K562 (cell line): ENCODE results near the gene LPIN1. TPM values are rescaled to one million over a fixed set of nuclear protein-coding genes. Genes with fewer than 3 reads are reported as not detected.

ENCODE experiments used
- BRF1 ChIP-seq: IDR thresholded peaks from 3 replicates; pipeline ENCODE4 v1.6.1; 2011; ENCODE audit warnings: borderline replicate concordance, mild to moderate bottlenecking; ENCODE audit not compliant: insufficient read length; ENCODE audit errors: extremely low read depth
- CCNT2 ChIP-seq: IDR thresholded peaks from 2 replicates; pipeline ENCODE4 v1.6.1; 2011; ENCODE audit warnings: borderline replicate concordance, low read depth, mild to moderate bottlenecking, moderate library complexity, mixed read lengths, low read length; ENCODE audit not compliant: insufficient read length; ENCODE audit errors: extremely low read depth
- CTBP1 ChIP-seq: fragments of 450-650 bp; IDR thresholded peaks from 2 replicates; pipeline ENCODE4 v1.6.1; 2016; ENCODE audit warnings: borderline replicate concordance
- GATA2 ChIP-seq: sonication (generic); formaldehyde crosslinking; IDR thresholded peaks from 2 replicates; pipeline ENCODE4 v1.4.0; 2020; ENCODE audit warnings: mild to moderate bottlenecking, missing genetic modification reagents
- GATAD2A ChIP-seq: fragments of 450-650 bp; IDR thresholded peaks from 2 replicates; pipeline ENCODE4 v1.6.1; 2017
- GTF2E2 ChIP-seq: fragments of 200-800 bp; sonication (Bioruptor generic); IDR thresholded peaks from 2 replicates; pipeline ENCODE4 v1.6.1; 2016; ENCODE audit warnings: missing genetic modification characterization, missing compliant biosample characterization
- HMG20A ChIP-seq: fragments of 450-650 bp; formaldehyde crosslinking; conservative IDR thresholded peaks from 2 replicates; pipeline ENCODE4 v1.4.0; 2020; ENCODE audit warnings: mild to moderate bottlenecking, mixed read lengths
- HNRNPLL ChIP-seq: fragments of 200-400 bp; formaldehyde crosslinking; IDR thresholded peaks from 2 replicates; pipeline ENCODE4 v1.6.1; 2017; ENCODE audit warnings: low read length, low read depth, mild to moderate bottlenecking; ENCODE audit not compliant: poor library complexity, severe bottlenecking
- HSF4 ChIP-seq: fragments of 250-450 bp; sonication (Bioruptor Pico); IDR thresholded peaks from 2 replicates; pipeline ENCODE4 v2.1.2; 2022; ENCODE audit warnings: mild to moderate bottlenecking, moderate library complexity, borderline replicate concordance
- MAZ ChIP-seq, 2 experiments: fragments of 450-650 bp in 1 of 2; sonication (generic) in 1 of 2; formaldehyde crosslinking; IDR thresholded peaks in 1 of 2; conservative IDR thresholded peaks in 1 of 2; 2 replicates each; pipeline versions ENCODE4 v1.4.0 to v1.5.0; 2020; ENCODE audit warnings: mild to moderate bottlenecking in 1 of 2, missing genetic modification reagents in 1 of 2
- NCOA2 ChIP-seq, 2 experiments: fragments of 450-650 bp; IDR thresholded peaks; 2 replicates each; pipeline ENCODE4 v1.6.1; 2018; ENCODE audit warnings: mild to moderate bottlenecking in 2 of 2, moderate library complexity in 1 of 2; ENCODE audit not compliant: partially characterized antibody in 2 of 2
- OTX1 ChIP-seq: fragments of 450-650 bp; formaldehyde crosslinking; IDR thresholded peaks from 2 replicates; pipeline ENCODE4 v1.4.0; 2022; ENCODE audit warnings: mild to moderate bottlenecking
- POLR2AphosphoS5 ChIP-seq: IDR thresholded peaks from 2 replicates; pipeline ENCODE4 v1.6.1; 2011; ENCODE audit warnings: mild to moderate bottlenecking, low read depth, low read length, moderate library complexity; ENCODE audit not compliant: control insufficient read depth, insufficient read depth
- SAP30 ChIP-seq: fragments of 200-600 bp; sonication (generic); IDR thresholded peaks from 2 replicates; pipeline ENCODE4 v1.6.1; 2012; ENCODE audit warnings: borderline replicate concordance, low read depth, mild to moderate bottlenecking, moderate library complexity, low read length, control low read depth, inconsistent platforms; ENCODE audit not compliant: insufficient read depth, poor library complexity, severe bottlenecking
- ZNF436 ChIP-seq: fragments of 250-450, 450-650 bp; sonication (Bioruptor Pico); formaldehyde crosslinking; IDR thresholded peaks from 2 replicates; pipeline ENCODE4 v1.7.0; 2020; ENCODE audit warnings: mild to moderate bottlenecking
- ZNF77 ChIP-seq: fragments of 250-450 bp; sonication (Bioruptor Pico); IDR thresholded peaks from 2 replicates; pipeline ENCODE4 v1.5.0; 2020
- polyA plus RNA-seq, 8 experiments: library from polyadenylated mRNA; depleted of rRNA in 4 of 8; stranded (reverse) in 5 of 8; unstranded in 3 of 8; fragments of >200 nt; fragmentation: Nextera tagmentation in 2 of 8; fragmentation: Illumina TruSeq in 1 of 8; extraction: Ambion mirVana in 2 of 8; extraction: Trizol in 1 of 8; gene quantifications; 2 replicates each; pipeline versions ENCODE4 v1.2.1 to v1.2.3, GENCODE V29; 2011 to 2014; ENCODE audit warnings: inconsistent platforms in 1 of 8, missing spikeins in 1 of 8
- total RNA-seq, 7 experiments: library from RNA; depleted of rRNA in 6 of 7; stranded (reverse); fragments of >200 nt in 6 of 7; fragmentation: Illumina TruSeq in 2 of 7; extraction: Trizol in 2 of 7; gene quantifications; 2 replicates each; pipeline versions ENCODE4 v1.2.1 to v1.2.3, GENCODE V29; 2011 to 2021; ENCODE audit warnings: low replicate concordance in 1 of 7
- TF ChIP-seq, protein P1 (sequence below): fragments of 450-650 bp; IDR thresholded peaks from 2 replicates; pipeline ENCODE4 v1.6.1; 2014; ENCODE audit warnings: low read depth, mild to moderate bottlenecking, moderate library complexity, borderline replicate concordance
- TF ChIP-seq, protein P2 (sequence below): fragments of 250-450 bp; sonication (Bioruptor Pico); IDR thresholded peaks from 2 replicates; pipeline ENCODE4 v1.4.0; 2020; ENCODE audit warnings: mild to moderate bottlenecking, moderate library complexity
- TF ChIP-seq, protein P3 (sequence below): fragments of 450-650 bp; IDR thresholded peaks from 2 replicates; pipeline ENCODE4 v1.6.1; 2016; ENCODE audit warnings: low read depth, mild to moderate bottlenecking, moderate library complexity

LPIN1 gene
- total and polyA plus RNA-seq, 9 of the 15 experiments (the other 6 are each of a cell fraction or from before 2014, with no cell fraction given) = 9.2 to 84.0 (median 27.8) TPM

DNA sequence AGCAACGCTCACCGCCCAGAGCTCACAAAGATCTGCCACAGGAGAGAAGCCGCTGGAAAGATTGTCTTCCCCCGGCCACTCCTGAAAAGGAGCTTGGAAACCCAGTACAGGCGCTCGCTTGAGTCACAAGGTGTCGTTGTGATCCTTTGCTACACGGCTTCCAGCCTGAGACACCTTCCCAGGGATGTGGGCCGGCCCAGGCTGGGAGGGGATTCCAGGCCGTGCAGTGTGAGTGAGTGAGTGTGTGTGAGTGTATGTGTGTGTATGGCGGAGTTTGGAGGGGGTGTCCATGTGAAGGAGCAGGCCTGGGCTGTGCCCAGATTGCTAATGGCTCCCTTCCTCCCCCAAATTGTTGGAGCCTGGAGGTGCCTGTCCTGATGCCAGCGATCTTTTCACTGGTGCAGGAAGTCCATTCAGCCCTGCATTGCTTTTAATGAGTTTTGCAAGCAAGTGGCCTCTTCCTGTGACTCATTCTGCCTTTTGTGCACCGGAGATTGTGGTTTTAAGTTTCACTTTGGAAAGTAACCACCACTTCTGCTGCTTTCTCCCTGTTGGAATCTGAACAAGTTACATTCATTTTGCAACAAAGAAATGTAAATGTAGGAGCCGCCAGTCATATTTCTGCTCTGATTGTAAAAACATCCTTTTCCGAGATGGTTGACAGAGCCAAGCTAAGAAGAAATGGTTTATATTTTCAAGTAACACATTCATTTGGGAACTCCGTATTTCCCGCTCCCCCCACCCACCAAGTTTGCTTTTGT, 83.7 kb downstream of the LPIN1 start (continued):
- no peak for TF ChIP-seq HMG20A (CRISPR knock-in tag)
- TF ChIP-seq ZNF77 = no peak
- TF ChIP-seq GATAD2A = no peak
- TF ChIP-seq POLR2AphosphoS5 = peak; percentile 46; the same call in 1 of the 2 replicates
- TF ChIP-seq GTF2E2 (tag) = peak; percentile 69; the same call in 1 of the 2 replicates
- TF ChIP-seq CTBP1 = peak; percentile 86
- TF ChIP-seq OTX1 (CRISPR knock-in tag) = 0 out of 2 replicates have a peak, but pooled peaks have one; percentile 34
- TF ChIP-seq, protein P1, sequence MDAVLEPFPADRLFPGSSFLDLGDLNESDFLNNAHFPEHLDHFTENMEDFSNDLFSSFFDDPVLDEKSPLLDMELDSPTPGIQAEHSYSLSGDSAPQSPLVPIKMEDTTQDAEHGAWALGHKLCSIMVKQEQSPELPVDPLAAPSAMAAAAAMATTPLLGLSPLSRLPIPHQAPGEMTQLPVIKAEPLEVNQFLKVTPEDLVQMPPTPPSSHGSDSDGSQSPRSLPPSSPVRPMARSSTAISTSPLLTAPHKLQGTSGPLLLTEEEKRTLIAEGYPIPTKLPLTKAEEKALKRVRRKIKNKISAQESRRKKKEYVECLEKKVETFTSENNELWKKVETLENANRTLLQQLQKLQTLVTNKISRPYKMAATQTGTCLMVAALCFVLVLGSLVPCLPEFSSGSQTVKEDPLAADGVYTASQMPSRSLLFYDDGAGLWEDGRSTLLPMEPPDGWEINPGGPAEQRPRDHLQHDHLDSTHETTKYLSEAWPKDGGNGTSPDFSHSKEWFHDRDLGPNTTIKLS = no peak
- TF ChIP-seq HNRNPLL = no peak
- TF ChIP-seq HSF4 = no peak
- TF ChIP-seq GATA2 = no peak; the same call in 1 of the 2 replicates
- TF ChIP-seq ZNF436 = no peak
- TF ChIP-seq MAZ (CRISPR knock-in tag; conservative IDR thresholded peaks at IDR 0.05 in 1 of 2, IDR thresholded peaks at IDR 0.05 in 1 of 2) = peak; percentile 52 to 59; a peak in 1 of 4 replicates
- TF ChIP-seq, protein P2, sequence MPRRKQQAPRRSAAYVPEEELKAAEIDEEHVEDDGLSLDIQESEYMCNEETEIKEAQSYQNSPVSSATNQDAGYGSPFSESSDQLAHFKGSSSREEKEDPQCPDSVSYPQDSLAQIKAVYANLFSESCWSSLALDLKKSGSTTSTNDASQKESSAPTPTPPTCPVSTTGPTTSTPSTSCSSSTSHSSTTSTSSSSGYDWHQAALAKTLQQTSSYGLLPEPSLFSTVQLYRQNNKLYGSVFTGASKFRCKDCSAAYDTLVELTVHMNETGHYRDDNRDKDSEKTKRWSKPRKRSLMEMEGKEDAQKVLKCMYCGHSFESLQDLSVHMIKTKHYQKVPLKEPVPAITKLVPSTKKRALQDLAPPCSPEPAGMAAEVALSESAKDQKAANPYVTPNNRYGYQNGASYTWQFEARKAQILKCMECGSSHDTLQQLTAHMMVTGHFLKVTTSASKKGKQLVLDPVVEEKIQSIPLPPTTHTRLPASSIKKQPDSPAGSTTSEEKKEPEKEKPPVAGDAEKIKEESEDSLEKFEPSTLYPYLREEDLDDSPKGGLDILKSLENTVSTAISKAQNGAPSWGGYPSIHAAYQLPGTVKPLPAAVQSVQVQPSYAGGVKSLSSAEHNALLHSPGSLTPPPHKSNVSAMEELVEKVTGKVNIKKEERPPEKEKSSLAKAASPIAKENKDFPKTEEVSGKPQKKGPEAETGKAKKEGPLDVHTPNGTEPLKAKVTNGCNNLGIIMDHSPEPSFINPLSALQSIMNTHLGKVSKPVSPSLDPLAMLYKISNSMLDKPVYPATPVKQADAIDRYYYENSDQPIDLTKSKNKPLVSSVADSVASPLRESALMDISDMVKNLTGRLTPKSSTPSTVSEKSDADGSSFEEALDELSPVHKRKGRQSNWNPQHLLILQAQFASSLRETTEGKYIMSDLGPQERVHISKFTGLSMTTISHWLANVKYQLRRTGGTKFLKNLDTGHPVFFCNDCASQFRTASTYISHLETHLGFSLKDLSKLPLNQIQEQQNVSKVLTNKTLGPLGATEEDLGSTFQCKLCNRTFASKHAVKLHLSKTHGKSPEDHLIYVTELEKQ (CRISPR knock-in tag) = no peak
- TF ChIP-seq BRF1 = no peak
- TF ChIP-seq SAP30 = no peak
- TF ChIP-seq, protein P3, sequence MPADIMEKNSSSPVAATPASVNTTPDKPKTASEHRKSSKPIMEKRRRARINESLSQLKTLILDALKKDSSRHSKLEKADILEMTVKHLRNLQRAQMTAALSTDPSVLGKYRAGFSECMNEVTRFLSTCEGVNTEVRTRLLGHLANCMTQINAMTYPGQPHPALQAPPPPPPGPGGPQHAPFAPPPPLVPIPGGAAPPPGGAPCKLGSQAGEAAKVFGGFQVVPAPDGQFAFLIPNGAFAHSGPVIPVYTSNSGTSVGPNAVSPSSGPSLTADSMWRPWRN = 0 out of 2 replicates have a peak, but pooled peaks have one; percentile 41
- no peak for TF ChIP-seq NCOA2 (IDR thresholded peaks at IDR 0.05; ENCODE audit: partially characterized antibody in 2 of 2)
- no peak for TF ChIP-seq CCNT2
